HEK293T (cell line): ENCODE measurements around the gene ZNF468.
"Not testable (repeated sequence)": the region's sequence is repeated elsewhere in the genome, so short reads cannot be mapped to it uniquely, and the experiment has no call there.

Source experiments
- CTCF ChIA-PET: fragments of 350-600 bp; formaldehyde crosslinking; extraction: SDS; loops from one replicate; lab custom pipeline; 2021; ENCODE audit warnings: antibody characterized with exemption, inconsistent platforms; lab: Yijun Ruan, JAX
- POLR2A ChIA-PET: fragments of 350-600 bp; formaldehyde crosslinking; extraction: SDS; loops from one replicate; lab custom pipeline; 2020; ENCODE audit warnings: antibody characterized with exemption, inconsistent platforms; lab: Yijun Ruan, JAX
- DNase-seq: peaks from one replicate; pipeline ENCODE4 v3.0.0; 2012; ENCODE audit warnings: mixed read lengths; ENCODE audit errors: extremely low spot score
- ARNT ChIP-seq: fragments of 450-650 bp; IDR thresholded peaks from 2 replicates; pipeline ENCODE4 v1.6.1; 2017; ENCODE audit warnings: mild to moderate bottlenecking
- BHLHE40 ChIP-seq: fragments of 450-650 bp; IDR thresholded peaks from 2 replicates; pipeline ENCODE4 v1.6.1; 2016; ENCODE audit warnings: mild to moderate bottlenecking, moderate library complexity, borderline replicate concordance
- CTBP1 ChIP-seq: fragments of 450-650 bp; IDR thresholded peaks from 2 replicates; pipeline ENCODE4 v1.6.1; 2016; ENCODE audit warnings: borderline replicate concordance
- ELF4 ChIP-seq: fragments of 450-650 bp; IDR thresholded peaks from 2 replicates; pipeline ENCODE4 v1.6.1; 2017; ENCODE audit warnings: antibody characterized with exemption
- FOXA1 ChIP-seq: fragments of 450-650 bp; IDR thresholded peaks from 2 replicates; pipeline ENCODE4 v1.6.1; 2016; ENCODE audit warnings: mild to moderate bottlenecking
- FOXK2 ChIP-seq: fragments of 450-650 bp; IDR thresholded peaks from 2 replicates; pipeline ENCODE4 v1.6.1; 2016; ENCODE audit warnings: mild to moderate bottlenecking
- FOXM1 ChIP-seq: fragments of 450-650 bp; IDR thresholded peaks from 2 replicates; pipeline ENCODE4 v1.6.1; 2017; ENCODE audit warnings: mild to moderate bottlenecking, borderline replicate concordance
- HDGF ChIP-seq: fragments of 450-650 bp; IDR thresholded peaks from 2 replicates; pipeline ENCODE4 v1.6.1; 2017; ENCODE audit warnings: antibody characterized with exemption, borderline replicate concordance
- L3MBTL2 ChIP-seq: fragments of 450-650 bp; conservative IDR thresholded peaks from 2 replicates; pipeline ENCODE4 v1.6.1; 2016; ENCODE audit warnings: mild to moderate bottlenecking
- LEF1 ChIP-seq: fragments of 450-650 bp; IDR thresholded peaks from 2 replicates; pipeline ENCODE4 v1.6.1; 2017; ENCODE audit warnings: mild to moderate bottlenecking, borderline replicate concordance
- NFRKB ChIP-seq: fragments of 450-650 bp; IDR thresholded peaks from 2 replicates; pipeline ENCODE4 v1.6.1; 2016; ENCODE audit warnings: mild to moderate bottlenecking, moderate library complexity
- PKNOX1 ChIP-seq: fragments of 450-650 bp; IDR thresholded peaks from 2 replicates; pipeline ENCODE4 v1.6.1; 2016
- SP1 ChIP-seq: fragments of 450-650 bp; IDR thresholded peaks from 2 replicates; pipeline ENCODE4 v1.6.1; 2017
- SUZ12 ChIP-seq: fragments of 450-650 bp; IDR thresholded peaks from 2 replicates; pipeline ENCODE4 v1.6.1; 2016; ENCODE audit warnings: mild to moderate bottlenecking
- TARDBP ChIP-seq: fragments of 450-650 bp; IDR thresholded peaks from 2 replicates; pipeline ENCODE4 v1.6.1; 2016
- ZNF384 ChIP-seq: fragments of 450-650 bp; IDR thresholded peaks from 2 replicates; pipeline ENCODE4 v1.6.1; 2016

Gene ZNF468

GRCh38 chr19:52889931-52890330 is 32.5 kb upstream of the ZNF468 start:
- DNase-seq = no peak
- ChIA-PET POLR2A (no interaction called here), CTCF (no interaction called here)
- TF ChIP-seq PKNOX1 (no peak), HDGF (no peak), TARDBP (no peak), NFRKB (no peak), ELF4 (no peak), LEF1 (no peak), FOXM1 (no peak), ZNF384 (no peak), SUZ12 (no peak), BHLHE40 (no peak), L3MBTL2 (no peak), FOXK2 (no peak), CTBP1 (no peak), ARNT (no peak), FOXA1 (no peak), SP1 (no peak)

- ChIA-PET POLR2A (no interaction called here), CTCF (no interaction called here)
- DNase-seq = no peak
- no peak for TF ChIP-seq BHLHE40
- no peak for TF ChIP-seq SUZ12
- TF ChIP-seq FOXK2 = no peak
- TF ChIP-seq ELF4 = no peak
- TF ChIP-seq L3MBTL2 = no peak
- no peak for TF ChIP-seq TARDBP
- no peak for TF ChIP-seq ZNF384
- TF ChIP-seq FOXA1 = no peak
- TF ChIP-seq ARNT = no peak
- TF ChIP-seq HDGF = no peak
- no peak for TF ChIP-seq CTBP1
- TF ChIP-seq FOXM1 = no peak
- TF ChIP-seq PKNOX1 = no peak
- TF ChIP-seq NFRKB = no peak
- no peak for TF ChIP-seq SP1
- no peak for TF ChIP-seq LEF1
These were observed 31.7 kb upstream of the ZNF468 start for GRCh38 chr19:52889076-52889475.

GRCh38 chr19:52880895-52881389 is 23.5 kb upstream of the ZNF468 start:
- DNase-seq = no peak
- ChIA-PET POLR2A (no interaction called here), CTCF (no interaction called here)
- TF ChIP-seq ARNT (no peak), SUZ12 (no peak), HDGF (no peak), FOXM1 (no peak), SP1 (no peak), ZNF384 (no peak), TARDBP (no peak)

- DNase-seq, CTCF ChIA-PET, POLR2A ChIA-PET: not testable (repeated sequence)
These were observed 15.6 kb upstream of the ZNF468 start for GRCh38 chr19:52872996-52873395.

GRCh38 chr19:52871466-52871865 is 14.0 kb upstream of the ZNF468 start:
- TF ChIP-seq FOXA1 (no peak), SUZ12 (no peak), ZNF384 (no peak), PKNOX1 (no peak), ELF4 (no peak), BHLHE40 (no peak), FOXM1 (no peak), SP1 (no peak), NFRKB (no peak), LEF1 (no peak), HDGF (no peak), CTBP1 (no peak)
- POLR2A ChIA-PET = no interaction called here
- no peak for DNase-seq
- CTCF ChIA-PET = no interaction called here

GRCh38 chr19:52868031-52868430 is 10.6 kb upstream of the ZNF468 start:
- POLR2A ChIA-PET, DNase-seq, CTCF ChIA-PET: not testable (repeated sequence)

- POLR2A ChIA-PET, CTCF ChIA-PET, DNase-seq: not testable (repeated sequence)
These were observed 660 bp downstream of the ZNF468 start for GRCh38 chr19:52856540-52857377.

- CTCF ChIA-PET, DNase-seq: not testable (repeated sequence)
These were observed 10.1 kb downstream of the ZNF468 start for GRCh38 chr19:52847352-52847751.

GRCh38 chr19:52840825-52841465 is 16.5 kb downstream of the ZNF468 start:
- POLR2A ChIA-PET, DNase-seq, CTCF ChIA-PET: not testable (repeated sequence)

More at GRCh38 chr19:52847352-52847751, 10.1 kb downstream of the ZNF468 start:
- POLR2A ChIA-PET = not testable (repeated sequence)

GRCh38 chr19:52834289-52834688 is 23.1 kb downstream of the ZNF468 start:
- POLR2A ChIA-PET, CTCF ChIA-PET, DNase-seq: not testable (repeated sequence)

- DNase-seq, POLR2A ChIA-PET, CTCF ChIA-PET: not testable (repeated sequence)
These were observed 23.9 kb downstream of the ZNF468 start for GRCh38 chr19:52833541-52833940.
